Testis (tissue), 3 donors: ENCODE results near the gene POT1. TPM values are rescaled to one million over a fixed set of nuclear protein-coding genes. Genes with fewer than 3 reads are reported as not detected.

Source experiments
- DNase-seq: peaks from one replicate; pipeline ENCODE4 v3.0.0-alpha.2; 2019
- H3K27ac ChIP-seq, 2 donors: fragments of 200-600 bp; sonication (generic); one replicate each; pipeline ENCODE4 v1.5.1; 2019
- H3K27me3 ChIP-seq: fragments of 200-600 bp; sonication (generic); one replicate; pipeline ENCODE4 v1.5.1; 2019
- H3K36me3 ChIP-seq: fragments of 200-600 bp; sonication (generic); one replicate; pipeline ENCODE4 v1.5.1; 2017; ENCODE audit warnings: low read depth; ENCODE audit errors: missing control alignments
- H3K4me1 ChIP-seq: fragments of 200-600 bp; sonication (generic); one replicate; pipeline ENCODE4 v1.5.1; 2019
- H3K4me3 ChIP-seq, 2 donors: fragments of 200-600 bp; sonication (generic); one replicate each; pipeline ENCODE4 v1.5.1; 2017 to 2019
- H3K9me3 ChIP-seq: fragments of 200-600 bp; sonication (generic); one replicate; pipeline ENCODE4 v1.5.1; 2017
- CTCF ChIP-seq, 3 experiments: fragments of 450-650 bp in 2 of 3; fragments of 200-600 bp in 1 of 3; sonication (generic) in 1 of 3; IDR thresholded peaks; one replicate each; pipeline ENCODE4 v1.5.1; 2016 to 2019; ENCODE audit warnings: antibody characterized with exemption in 3 of 3, mild to moderate bottlenecking in 2 of 3, moderate library complexity in 1 of 3
- POLR2A ChIP-seq: fragments of 450-650 bp; IDR thresholded peaks from one replicate; pipeline ENCODE4 v1.6.1; 2017; ENCODE audit warnings: antibody characterized with exemption, mild to moderate bottlenecking, moderate library complexity
- WGBS, 2 donors: methylation state at CpG; one replicate each; pipeline ENCODE4 v1.1.5; 2018; 5-methylcytosine and 5-hydroxymethylcytosine counted together
- intact Hi-C: fragments of 100-400 bp; cut with DNase I; formaldehyde crosslinking; loops from one replicate; pipeline ENCODE4 v1.15.1; 2023; ENCODE audit warnings: low total_unique reads
- polyA plus RNA-seq: library from polyadenylated mRNA; stranded (reverse); fragments of 350-450 nt; fragmentation: Illumina TruSeq; extraction: RNeasy Lipid Tissue Mini Kit (QIAGEN cat#74804); gene quantifications from one replicate; pipeline ENCODE4 v1.2.3, GENCODE V29; 2014; ENCODE audit warnings: low read depth, low replicate concordance; ENCODE audit not compliant: insufficient read depth
- total RNA-seq, 2 donors: library from RNA; depleted of rRNA; stranded (reverse); fragments of >200 nt; gene quantifications; one replicate each; pipeline ENCODE4 v1.2.3, GENCODE V29; 2016

POT1 gene
- total and polyA plus RNA-seq, 3 donors from 2014 or later = 28.9 to 64.3 (median 58.4) TPM

DNA sequence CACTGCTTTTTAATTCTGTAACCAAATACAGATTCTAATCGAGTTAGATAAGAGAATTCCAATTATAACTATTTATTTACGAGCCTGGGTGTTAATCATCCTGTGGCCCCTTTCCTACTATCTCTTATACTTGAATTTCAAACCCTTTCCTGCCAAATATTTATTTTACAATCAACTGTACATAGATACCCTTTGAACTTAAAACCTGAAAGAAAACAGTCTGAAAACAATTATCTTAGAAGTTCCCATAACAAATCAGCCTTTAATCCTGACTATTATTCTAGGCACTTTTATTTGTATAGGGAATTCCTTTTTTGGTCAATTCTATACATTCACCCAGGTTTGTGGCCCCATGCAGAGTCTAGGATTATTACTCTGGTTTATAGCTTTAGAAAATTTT, 153.5 kb downstream of the POT1 start:
- Histone ChIP-seq H3K4me3 (no peak overlapping the region), H3K27me3 (no peaks in the 10 kb centered on the region), H3K4me1 (no peaks in the 10 kb centered on the region), H3K27ac (no peak overlapping the region), H3K36me3 (no peaks in the 10 kb centered on the region), H3K9me3 (no peaks in the 10 kb centered on the region)
- WGBS, 2 donors = 43 to 54% methylated on average over 2 of the region's 2 CpGs
- TF ChIP-seq CTCF (IDR thresholded peaks at IDR 0.05) (no peak), POLR2A (no peak)
- intact Hi-C loops = no loop called here
- no peak for DNase-seq

- DNase-seq = no peak
- Histone ChIP-seq H3K27me3 (no peaks in the 10 kb centered on the region), H3K4me3 (no peak overlapping the region), H3K27ac (no peak overlapping the region), H3K9me3 (no peaks in the 10 kb centered on the region), H3K4me1 (no peaks in the 10 kb centered on the region), H3K36me3 (no peaks in the 10 kb centered on the region)
- TF ChIP-seq CTCF (IDR thresholded peaks at IDR 0.05) = no peak
- no peak for TF ChIP-seq POLR2A
- intact Hi-C loops = no loop called here
Observed at GRCh38 chr7:124775422-124775821, 154.2 kb downstream of the POT1 start.

DNA sequence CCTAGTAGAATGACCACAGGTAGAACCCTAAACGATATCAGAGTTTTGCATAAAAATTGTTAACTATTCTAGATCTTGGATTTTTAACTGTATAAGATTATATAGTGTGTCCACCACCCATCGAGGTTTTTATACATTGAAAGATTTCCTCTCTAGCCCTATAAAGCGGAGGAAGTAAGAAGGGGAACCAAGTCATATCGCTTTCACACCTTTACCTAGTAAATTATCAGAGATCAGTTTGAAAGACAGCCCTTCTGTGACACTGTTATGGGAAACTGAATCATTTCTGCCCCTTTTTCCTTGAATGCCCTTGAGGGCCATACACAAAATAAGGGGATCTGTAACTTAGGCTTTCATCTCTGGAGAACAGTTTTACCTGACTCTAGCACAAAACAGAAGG, 155.7 kb downstream of the POT1 start:
- intact Hi-C loops = no loop called here
- DNase-seq = no peak
- 93 to 94% methylated on average over 4 of the region's 4 CpGs for whole genome bisulfite sequencing, 2 donors

DNA sequence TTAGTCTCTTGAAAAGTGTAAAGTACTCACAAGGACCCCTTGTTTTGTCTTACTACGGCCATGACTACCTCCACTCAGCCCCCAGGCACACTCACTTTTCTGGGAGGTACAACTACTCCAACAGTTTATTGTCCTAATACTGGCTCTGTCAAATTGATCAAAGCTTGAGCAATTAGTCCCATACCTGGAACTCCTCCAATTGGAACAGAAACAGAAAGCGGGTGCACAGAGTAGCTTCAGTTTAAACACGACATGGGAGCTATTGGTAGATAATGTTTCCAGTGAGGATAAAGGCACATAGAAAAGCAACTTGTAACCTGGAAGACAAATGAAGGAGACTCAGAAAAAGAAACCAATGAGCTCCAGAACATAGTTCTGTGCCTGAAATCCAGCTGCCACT, 156.3 kb downstream of the POT1 start:
- DNase-seq = no peak
- WGBS, 2 donors = 81 to 90% methylated on average over 3 of the region's 3 CpGs
- TF ChIP-seq CTCF (IDR thresholded peaks at IDR 0.05) = no peak
- no peak for TF ChIP-seq POLR2A

More for the DNA sequence above, 155.7 kb downstream of the POT1 start:
- Histone ChIP-seq H3K27me3 (no peaks in the 10 kb centered on the region), H3K36me3 (no peaks in the 10 kb centered on the region), H3K4me3 (no peak overlapping the region), H3K4me1 (no peaks in the 10 kb centered on the region), H3K9me3 (no peaks in the 10 kb centered on the region), H3K27ac (no peak overlapping the region)
- TF ChIP-seq CTCF (IDR thresholded peaks at IDR 0.05) (no peak), POLR2A (no peak)

More for the DNA sequence above, 156.3 kb downstream of the POT1 start:
- Histone ChIP-seq H3K4me1 (no peaks in the 10 kb centered on the region), H3K9me3 (no peaks in the 10 kb centered on the region), H3K36me3 (no peaks in the 10 kb centered on the region), H3K4me3 (no peak overlapping the region), H3K27ac (no peak overlapping the region), H3K27me3 (no peaks in the 10 kb centered on the region)
- intact Hi-C loops = no loop called here

Other genes with a start within 250 kb of the POT1 start
- 10 to 100 TPM; 65.4 to 76.3 TPM for gene GPR37, start 164.0 kb downstream of the POT1 start, total RNA-seq
- gene GPR37, start 164.0 kb downstream of the POT1 start, polyA plus RNA-seq = 41.9 TPM